ENCODE measurements around the gene MTHFR. TPM values are rescaled to one million over a fixed set of nuclear protein-coding genes. Genes with fewer than 3 reads are reported as not detected.
A peak's percentile ranks its signal among the peaks of the same experiment; 100 is the strongest.
"Not testable (repeated sequence)": the region's sequence is repeated elsewhere in the genome, so short reads cannot be mapped to it uniquely, and the experiment has no call there.

The MTHFR gene
- total and polyA plus RNA-seq, 12 donors, result 8.1 to 82.4 (median 31.1) TPM

DNA sequence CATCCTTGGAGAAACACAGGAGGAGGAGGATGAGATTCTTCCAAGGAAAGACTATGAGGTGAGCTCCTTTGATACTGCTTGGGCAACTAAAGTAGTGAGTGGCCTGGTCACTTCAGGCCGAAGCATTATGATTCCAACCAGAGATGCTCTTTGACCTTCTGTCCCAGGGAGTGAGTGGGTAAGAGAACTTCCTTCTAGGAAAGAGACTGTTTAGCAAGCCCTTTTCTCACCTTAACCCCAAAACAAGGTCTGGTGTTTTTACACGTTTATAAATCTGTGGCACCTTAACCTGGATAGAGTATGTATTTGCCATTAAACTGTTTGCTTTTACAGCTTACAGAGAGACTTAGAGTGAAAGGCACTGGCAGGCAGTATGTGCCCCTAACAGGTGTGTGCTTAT, 1.4 kb upstream of the MTHFR start:
- 16 to 34% (median 27%) methylated on average over 2 of the region's 2 CpGs for WGBS, 4 donors
- Histone ChIP-seq H3K36me3 (replicated peaks in 1 of 2) (peaks cover 0 to 20% of the 10 kb centered on the region in 2 donors), H3K27ac (peak overlapping the region; percentile 80 to 99 (median 98)), H3K4me1 (replicated peaks in 1 of 2) (peaks cover 44 to 50% of the 10 kb centered on the region in 2 donors), H3K27me3 (no peaks in the 10 kb centered on the region), H3K4me3 (peak overlapping the region in 2 of 4 donors; percentile 63 to 76), H3K9me3 (replicated peaks in 1 of 3) (no peaks in the 10 kb centered on the region)
- TF ChIP-seq, protein P1, sequence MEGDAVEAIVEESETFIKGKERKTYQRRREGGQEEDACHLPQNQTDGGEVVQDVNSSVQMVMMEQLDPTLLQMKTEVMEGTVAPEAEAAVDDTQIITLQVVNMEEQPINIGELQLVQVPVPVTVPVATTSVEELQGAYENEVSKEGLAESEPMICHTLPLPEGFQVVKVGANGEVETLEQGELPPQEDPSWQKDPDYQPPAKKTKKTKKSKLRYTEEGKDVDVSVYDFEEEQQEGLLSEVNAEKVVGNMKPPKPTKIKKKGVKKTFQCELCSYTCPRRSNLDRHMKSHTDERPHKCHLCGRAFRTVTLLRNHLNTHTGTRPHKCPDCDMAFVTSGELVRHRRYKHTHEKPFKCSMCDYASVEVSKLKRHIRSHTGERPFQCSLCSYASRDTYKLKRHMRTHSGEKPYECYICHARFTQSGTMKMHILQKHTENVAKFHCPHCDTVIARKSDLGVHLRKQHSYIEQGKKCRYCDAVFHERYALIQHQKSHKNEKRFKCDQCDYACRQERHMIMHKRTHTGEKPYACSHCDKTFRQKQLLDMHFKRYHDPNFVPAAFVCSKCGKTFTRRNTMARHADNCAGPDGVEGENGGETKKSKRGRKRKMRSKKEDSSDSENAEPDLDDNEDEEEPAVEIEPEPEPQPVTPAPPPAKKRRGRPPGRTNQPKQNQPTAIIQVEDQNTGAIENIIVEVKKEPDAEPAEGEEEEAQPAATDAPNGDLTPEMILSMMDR (IDR thresholded peaks at IDR 0.05), result no peak
- no peak for TF ChIP-seq POLR2A (IDR thresholded peaks at IDR 0.05)
- peak in 1 of 7 donors; percentile 2 for DNase-seq
- intact Hi-C loops (cut with DNase I), result no loop called here

DNA sequence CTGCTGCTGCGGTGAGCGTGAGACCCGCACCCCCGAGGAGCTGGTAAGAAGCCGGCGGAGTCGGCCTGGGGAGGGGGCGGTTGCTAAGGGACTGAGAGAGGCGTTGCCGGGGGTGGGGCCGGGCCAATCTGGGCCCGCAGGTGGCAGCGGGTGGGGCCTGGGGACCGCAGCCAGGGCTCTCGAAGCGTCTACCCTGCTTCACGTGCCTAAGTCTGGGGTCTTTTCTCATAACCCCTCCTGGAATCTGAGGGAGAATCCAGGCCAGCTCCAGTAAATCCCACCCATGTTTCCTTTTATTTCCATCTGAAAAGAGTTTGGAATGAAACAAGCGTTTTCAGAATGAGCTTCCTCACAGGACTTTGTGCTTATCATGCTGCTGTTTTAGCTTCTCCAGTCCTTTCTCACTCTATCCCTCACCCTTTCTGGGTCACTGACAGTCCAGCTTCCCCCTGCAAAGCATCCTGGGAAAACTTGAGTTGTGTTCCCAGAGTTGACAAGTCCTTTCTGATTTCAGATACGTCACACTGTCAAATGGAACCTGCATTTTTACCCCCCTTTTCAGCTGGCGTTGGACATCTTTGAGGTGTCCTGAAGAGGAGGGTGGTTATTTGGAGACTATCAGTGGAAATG, 658 bp upstream of the MTHFR start:
- peaks cover 46 to 58% of the 10 kb centered on the region in 2 donors for H3K4me1 ChIP-seq (replicated peaks in 1 of 2)
- H3K27me3 ChIP-seq, result no peaks in the 10 kb centered on the region
- DNase-seq, result peak in 6 of 7 donors; percentile 47 to 80 (median 52)
- WGBS, 4 donors, result 0 to 2% (median 1%) methylated on average over 13 to 20 of the region's 20 CpGs
- H3K4me3 ChIP-seq, result peak overlapping the region in 3 of 4 donors; percentile 63 to 82 (median 76)
- TF ChIP-seq POLR2A (IDR thresholded peaks at IDR 0.05), result peak in 1 of 2 donors; percentile 16
- TF ChIP-seq, protein P1 (IDR thresholded peaks at IDR 0.05), result peak in 2 of 6 experiments; percentile 4 to 5
- H3K36me3 ChIP-seq (replicated peaks in 1 of 2), result peaks cover 0 to 14% of the 10 kb centered on the region in 2 donors
- intact Hi-C loops (cut with DNase I), result no loop called here
- peak overlapping the region; percentile 80 to 99 (median 98) for H3K27ac ChIP-seq
- no peaks in the 10 kb centered on the region for H3K9me3 ChIP-seq (replicated peaks in 1 of 3)

DNA sequence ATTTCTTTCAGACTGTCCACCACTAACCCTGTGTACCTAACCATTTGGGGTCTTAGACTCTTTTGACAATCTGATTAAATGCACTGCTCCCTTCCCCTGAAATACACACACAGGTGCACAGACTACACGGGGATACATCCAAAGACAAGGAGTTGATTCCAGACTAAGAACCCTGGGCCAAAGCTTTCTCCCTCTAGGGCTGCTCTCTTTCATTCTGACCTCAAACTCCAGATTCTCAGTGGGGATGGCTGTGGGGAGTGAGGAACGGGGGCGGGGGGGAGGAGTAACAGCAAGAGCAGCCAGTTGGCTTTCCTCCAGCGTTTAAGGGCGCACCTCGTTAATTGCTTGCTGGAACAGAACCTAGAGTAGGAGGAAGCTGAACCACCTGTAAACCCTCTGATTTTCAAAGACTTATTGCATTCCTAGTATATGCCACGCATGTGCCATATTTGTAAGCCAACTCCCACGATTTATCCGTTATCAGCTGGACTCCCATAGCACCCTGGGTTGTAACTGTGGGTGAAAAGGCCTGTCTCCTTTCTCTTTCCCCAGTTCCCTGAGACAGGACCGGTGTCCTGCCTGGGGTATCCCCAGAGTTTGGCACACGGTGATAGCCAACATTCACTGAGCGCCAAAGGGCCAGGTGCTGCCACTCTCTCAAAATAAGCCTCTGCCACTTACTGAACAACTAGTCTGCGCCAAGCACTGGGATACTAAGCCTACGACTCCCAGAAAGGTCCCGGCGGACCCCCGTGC, 920 bp downstream of the MTHFR start:
- TF ChIP-seq, protein P1 (IDR thresholded peaks at IDR 0.05), result no peak
- TF ChIP-seq POLR2A (IDR thresholded peaks at IDR 0.05), result no peak
- peak; percentile 59 to 83 (median 73) for DNase-seq
- intact Hi-C loops (cut with DNase I), result no loop called here
- Histone ChIP-seq H3K9me3 (replicated peaks in 1 of 3) (no peaks in the 10 kb centered on the region), H3K36me3 (replicated peaks in 1 of 2) (peaks cover 0 to 24% of the 10 kb centered on the region in 2 donors), H3K4me1 (replicated peaks in 1 of 2) (peaks cover 46 to 69% of the 10 kb centered on the region in 2 donors), H3K27me3 (no peaks in the 10 kb centered on the region), H3K27ac (peak overlapping the region; percentile 85 to 99 (median 98)), H3K4me3 (peak overlapping the region; percentile 7 to 83 (median 79))
- 3 to 5% (median 4%) methylated on average over 13 to 17 of the region's 17 CpGs for WGBS, 4 donors

DNA sequence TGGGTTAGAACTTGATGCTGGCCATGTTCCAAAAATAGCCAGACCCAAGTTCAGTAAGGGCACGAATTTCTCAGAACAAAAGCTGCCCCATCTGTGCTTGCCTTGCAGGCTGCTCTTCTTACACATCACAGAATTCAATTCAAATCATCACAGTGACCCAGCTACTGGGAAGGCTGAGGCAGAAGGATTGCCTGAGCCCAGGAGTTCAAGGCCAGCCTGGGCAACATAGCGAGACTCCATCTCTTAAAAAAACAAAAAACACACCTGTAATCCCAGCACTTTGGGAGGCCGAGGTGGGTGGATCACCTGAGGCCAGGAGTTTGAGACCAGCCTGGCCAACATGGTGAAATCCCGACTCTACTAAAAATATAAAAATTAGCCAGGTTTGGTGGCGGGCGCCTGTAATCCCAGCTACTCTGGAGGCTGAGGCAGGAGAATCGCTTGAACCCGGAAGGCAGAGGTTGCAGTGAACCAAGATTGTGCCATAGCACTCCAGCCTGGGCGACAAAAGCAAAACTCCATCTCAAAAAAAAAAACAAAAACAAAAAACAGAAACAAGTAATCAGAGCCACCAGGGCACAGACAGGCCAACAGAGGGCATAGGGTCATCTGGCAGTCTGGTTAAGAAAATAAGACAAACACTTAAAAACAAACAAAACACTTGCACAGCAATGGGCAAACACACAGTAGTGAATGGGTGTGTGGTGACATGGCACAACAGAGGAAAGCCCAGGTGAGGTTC, 1.7 kb downstream of the MTHFR start:
- H3K27me3 ChIP-seq; intact Hi-C loops (cut with DNase I); H3K9me3 ChIP-seq (replicated peaks in 1 of 3): not testable (repeated sequence)
- H3K4me3 ChIP-seq, result peak overlapping the region in 1 of 4 donors; percentile 76
- WGBS, 4 donors, result 61 to 70% (median 66%) methylated on average over 7 to 9 of the region's 9 CpGs
- DNase-seq, result peak in 2 of 7 donors; percentile 8 to 16
- H3K4me1 ChIP-seq (replicated peaks in 1 of 2), result peaks cover 46 to 67% of the 10 kb centered on the region in 2 donors
- peaks cover 0 to 26% of the 10 kb centered on the region in 2 donors for H3K36me3 ChIP-seq (replicated peaks in 1 of 2)
- H3K27ac ChIP-seq, result peak overlapping the region; percentile 85 to 99 (median 98)

Measured in adrenal gland (tissue), 12 donors.